Endothelial cell of umbilical vein (primary cell): ENCODE measurements around the gene DIAPH3. TPM values are rescaled to one million over a fixed set of nuclear protein-coding genes. Genes with fewer than 3 reads are reported as not detected.

Experiments used
- BruUV-seq: library from RNA; stranded (reverse); fragments of 400-500 nt; replicated peaks from 2 replicates; lab custom pipeline; 2021; lab: Mats Ljungman, UMichigan
- CTCF ChIA-PET: fragments of 300-600, 350-600 bp; sonication (Branson Sonifier 250); formaldehyde crosslinking; loops from one replicate; lab custom pipeline; 2021; ENCODE audit warnings: antibody characterized with exemption, inconsistent platforms; lab: Charles Lee
- POLR2A ChIA-PET: fragments of 300-600, 350-600 bp; sonication (Branson Sonifier 250); formaldehyde crosslinking; loops from one replicate; lab custom pipeline; 2021; ENCODE audit warnings: antibody characterized with exemption, inconsistent platforms; lab: Charles Lee
- DNase-seq: peaks from one replicate; pipeline ENCODE4 v3.0.0-alpha.2; 2011; ENCODE audit warnings: low read depth, low spot score
- FAIRE-seq: peaks from 2 replicates; lab custom pipeline; 2011; peaks lifted over from hg19 to GRCh38; lab: Jason Lieb, UNC
- H2AFZ ChIP-seq: 2 replicates; pipeline ENCODE4 v1.6.0; 2012; ENCODE audit warnings: low read depth, low read length, control low read depth, inconsistent platforms
- H3K27ac ChIP-seq: 2 replicates; pipeline ENCODE4 v1.5.1; 2011; ENCODE audit warnings: low read depth, mild to moderate bottlenecking, control low read depth, low read length, moderate library complexity; ENCODE audit not compliant: insufficient read depth
- H3K27me3 ChIP-seq, 2 experiments: 2 replicates each; pipeline versions ENCODE4 v1.6.0 to v1.6.1; 2011; ENCODE audit warnings: low read length in 2 of 2, mixed read lengths in 1 of 2; ENCODE audit not compliant: control insufficient read depth in 2 of 2, insufficient read depth in 2 of 2
- H3K36me3 ChIP-seq, 2 experiments: 2 replicates in 1 of 2; 3 replicates in 1 of 2; pipeline ENCODE4 v1.5.1; 2011; ENCODE audit warnings: low read length in 2 of 2, mild to moderate bottlenecking in 1 of 2, moderate library complexity in 1 of 2; ENCODE audit not compliant: control insufficient read depth in 2 of 2, insufficient read depth in 2 of 2; ENCODE audit errors: extremely low read depth in 1 of 2
- H3K4me1 ChIP-seq: 3 replicates; pipeline ENCODE4 v1.5.1; 2011; ENCODE audit warnings: mild to moderate bottlenecking, low read length; ENCODE audit not compliant: control insufficient read depth, insufficient read depth; ENCODE audit errors: extremely low read depth
- H3K4me2 ChIP-seq: 2 replicates; pipeline ENCODE4 v1.6.1; 2011; ENCODE audit warnings: low read length, control low read depth, mixed read lengths; ENCODE audit not compliant: insufficient read depth
- H3K4me3 ChIP-seq, 3 experiments: fragments of 200-600 bp in 1 of 3; sonication (generic), shearing (Covaris generic) in 1 of 3; replicated peaks in 1 of 3; 2 replicates each; pipeline ENCODE4 v1.5.1; 2011 to 2016; ENCODE audit warnings: control low read depth in 3 of 3, low read length in 3 of 3, mild to moderate bottlenecking in 2 of 3, inconsistent platforms in 1 of 3, low read depth in 1 of 3, moderate library complexity in 1 of 3; ENCODE audit not compliant: insufficient read depth in 1 of 3
- H3K79me2 ChIP-seq: 2 replicates; pipeline ENCODE4 v1.6.0; 2012; ENCODE audit warnings: low read length, inconsistent platforms; ENCODE audit not compliant: control insufficient read depth, insufficient read depth
- H3K9ac ChIP-seq: replicated peaks from 2 replicates; pipeline ENCODE3; 2011; ENCODE audit warnings: low read length, control low read depth; ENCODE audit not compliant: insufficient read depth; ENCODE audit errors: extremely low read depth
- H3K9me1 ChIP-seq: replicated peaks from 3 replicates; pipeline ENCODE4 v1.6.0; 2011; ENCODE audit warnings: mild to moderate bottlenecking, low read length; ENCODE audit not compliant: control insufficient read depth, insufficient read depth; ENCODE audit errors: extremely low read depth
- H3K9me3 ChIP-seq: replicated peaks from 2 replicates; pipeline ENCODE4 v1.5.1; 2012; ENCODE audit warnings: low read length, inconsistent platforms; ENCODE audit not compliant: control insufficient read depth, insufficient read depth
- H4K20me1 ChIP-seq: replicated peaks from 2 replicates; pipeline ENCODE3; 2011; ENCODE audit warnings: mild to moderate bottlenecking, low read length; ENCODE audit not compliant: control insufficient read depth, insufficient read depth; ENCODE audit errors: extremely low read depth
- EZH2 ChIP-seq: IDR thresholded peaks from 2 replicates; pipeline ENCODE4 v1.6.1; 2012; ENCODE audit warnings: borderline replicate concordance, low read depth, mild to moderate bottlenecking, moderate library complexity, low read length, inconsistent platforms; ENCODE audit not compliant: severe bottlenecking
- FOS ChIP-seq: IDR thresholded peaks from 2 replicates; pipeline ENCODE4 v1.6.1; 2011; ENCODE audit warnings: mild to moderate bottlenecking, low read length, moderate library complexity, borderline replicate concordance; ENCODE audit not compliant: insufficient read depth
- GATA2 ChIP-seq: IDR thresholded peaks from 2 replicates; pipeline ENCODE4 v1.7.0; 2011; ENCODE audit warnings: low read depth, mild to moderate bottlenecking, moderate library complexity, mixed read lengths, low read length; ENCODE audit not compliant: insufficient read length, insufficient read depth
- MAX ChIP-seq: IDR thresholded peaks from 2 replicates; pipeline ENCODE4 v1.6.1; 2011; ENCODE audit not compliant: insufficient read depth, insufficient read length
- MYC ChIP-seq: IDR thresholded peaks from one replicate; pipeline ENCODE4 v1.6.1; 2011; ENCODE audit warnings: mild to moderate bottlenecking, low read depth, low read length
- POLR2A ChIP-seq: IDR thresholded peaks from 2 replicates; pipeline ENCODE4 v1.6.1; 2012; ENCODE audit warnings: low read depth, mild to moderate bottlenecking, control low read depth, low read length
- POLR2AphosphoS5 ChIP-seq: IDR thresholded peaks from 2 replicates; pipeline ENCODE4 v1.6.1; 2012; ENCODE audit warnings: low read depth, mild to moderate bottlenecking, control low read depth, low read length, moderate library complexity; ENCODE audit not compliant: insufficient read depth
- dilution Hi-C: fragments of 300-500 bp; cut with MboI; formaldehyde crosslinking; loops from one replicate; pipeline ENCODE4 v1.15.0; 2019; ENCODE audit warnings: low sequenced_read_pairs; ENCODE audit not compliant: extremely low pct_ligation_motif_present
- intact Hi-C: fragments of 100-400 bp; cut with micrococcal nuclease; formaldehyde crosslinking; loops from one replicate; pipeline ENCODE4 v1.10.0; 2022
- polyA plus RNA-seq, 4 experiments: library from polyadenylated mRNA; depleted of rRNA in 3 of 4; stranded (reverse) in 3 of 4; unstranded in 1 of 4; fragments of >200 nt; gene quantifications; 2 replicates each; pipeline versions ENCODE4 v1.2.1 to v1.2.3, GENCODE V29; 2011 to 2012; ENCODE audit warnings: missing spikeins in 1 of 4
- total RNA-seq: library from RNA; stranded (reverse); gene quantifications from 2 replicates; pipeline ENCODE4 v1.2.3, GENCODE V29; 2021

The DIAPH3 gene
- total and polyA plus RNA-seq, 2 donors (not counting 3 experiments of a cell fraction or from before 2014, with no cell fraction given), result 9.9 to 44.0 TPM

- DNase-seq (no peak), FAIRE-seq (no peak)
- dilution Hi-C loops (no loop called here), intact Hi-C loops (no loop called here)
- no peak overlapping the region for H3K27ac ChIP-seq
- no peaks in the 10 kb centered on the region for H3K9me1 ChIP-seq
- H3K9ac ChIP-seq, result no peak overlapping the region
- H3K4me3 ChIP-seq, result no peak overlapping the region
- H3K4me1 ChIP-seq, result no peaks in the 10 kb centered on the region
- ChIA-PET CTCF (interaction anchor here (0.9 kb wide), 1 partner anchor 8 kb away, joined by 3 read pairs; no protein-coding TSS in a partner anchor), POLR2A (no interaction called here)
- BruUV-seq, result no TSS peak
- no peak for TF ChIP-seq POLR2AphosphoS5
- TF ChIP-seq FOS, result no peak
- TF ChIP-seq POLR2A, result no peak
- no peak for TF ChIP-seq MAX
- H3K9me3 ChIP-seq, result no peaks in the 10 kb centered on the region
- H2AFZ ChIP-seq, result no peak overlapping the region
- H3K27me3 ChIP-seq, result no peaks in the 10 kb centered on the region
- H3K4me2 ChIP-seq, result no peak overlapping the region
- no peaks in the 10 kb centered on the region for H3K36me3 ChIP-seq
- H4K20me1 ChIP-seq, result no peaks in the 10 kb centered on the region
- H3K79me2 ChIP-seq, result no peaks in the 10 kb centered on the region
Measured at GRCh38 chr13:59658738-59659330, 504.9 kb downstream of the DIAPH3 start.

- POLR2A ChIA-PET, result no interaction called here
- H3K9ac ChIP-seq, result no peak overlapping the region
Measured at GRCh38 chr13:59658027-59658737, 505.5 kb downstream of the DIAPH3 start.

More at GRCh38 chr13:59658027-59658737, 505.5 kb downstream of the DIAPH3 start:
- FAIRE-seq (no peak), DNase-seq (no peak)
- Histone ChIP-seq H3K27me3 (no peaks in the 10 kb centered on the region), H4K20me1 (no peaks in the 10 kb centered on the region), H3K4me2 (no peak overlapping the region), H3K9me3 (no peaks in the 10 kb centered on the region), H3K27ac (no peak overlapping the region), H3K79me2 (no peaks in the 10 kb centered on the region), H3K4me1 (no peaks in the 10 kb centered on the region), H3K4me3 (no peak overlapping the region), H3K36me3 (no peaks in the 10 kb centered on the region), H2AFZ (no peak overlapping the region), H3K9me1 (no peaks in the 10 kb centered on the region)
- dilution Hi-C loops (no loop called here), intact Hi-C loops (no loop called here)
- TF ChIP-seq POLR2AphosphoS5, result no peak
- no peak for TF ChIP-seq FOS
- TF ChIP-seq GATA2, result no peak
- TF ChIP-seq MYC, result no peak
- no peak for TF ChIP-seq MAX
- TF ChIP-seq POLR2A, result no peak
- TF ChIP-seq EZH2, result no peak
- BruUV-seq, result no TSS peak
- CTCF ChIA-PET, result interaction anchor here (0.9 kb wide), 1 partner anchor 8 kb away, joined by 3 read pairs; no protein-coding TSS in a partner anchor
